ENCODE data around the gene FADS3.

- TF ChIP-seq MAX (CRISPR knock-in tag; IDR thresholded peaks at IDR 0.05) (no peak), CTCF (IDR thresholded peaks at IDR 0.05) (no peak), ZNF423 (CRISPR knock-in tag; IDR thresholded peaks at IDR 0.05) (no peak), FOXK1 (CRISPR knock-in tag; IDR thresholded peaks at IDR 0.05) (no peak), ATF2 (CRISPR knock-in tag; IDR thresholded peaks at IDR 0.05; ENCODE audit: borderline replicate concordance, low read depth) (no peak), IRF1 (CRISPR knock-in tag; IDR thresholded peaks at IDR 0.05) (no peak), USF2 (CRISPR knock-in tag; IDR thresholded peaks at IDR 0.05) (no peak), ZNF317 (CRISPR knock-in tag; IDR thresholded peaks at IDR 0.05; ENCODE audit: borderline replicate concordance, low read depth) (no peak), STAT6 (CRISPR knock-in tag; conservative IDR thresholded peaks at IDR 0.05; ENCODE audit: low read depth) (no peak), CREM (CRISPR knock-in tag; IDR thresholded peaks at IDR 0.05) (no peak), MLX (CRISPR knock-in tag; IDR thresholded peaks at IDR 0.05) (no peak), NR2C2 (CRISPR knock-in tag; IDR thresholded peaks at IDR 0.05) (no peak), JUN (CRISPR knock-in tag; IDR thresholded peaks at IDR 0.05) (no peak), CREB1 (CRISPR knock-in tag; IDR thresholded peaks at IDR 0.05) (no peak)
Measured at GRCh38 chr11:61874853-61875252, 16.5 kb downstream of the FADS3 start.
